H9 (cell line): Measurements from ENCODE around the gene PFKP. TPM values are rescaled to one million over a fixed set of nuclear protein-coding genes. Genes with fewer than 3 reads are reported as not detected.

Experiments
- DNase-seq: peaks from one replicate; pipeline ENCODE4 v3.0.0-alpha.2; 2017
- H2AFZ ChIP-seq: one replicate; pipeline ENCODE4 v1.6.1; 2013; ENCODE audit warnings: mild to moderate bottlenecking, low read length, control low read depth, moderate library complexity
- H2AK5ac ChIP-seq: 2 replicates; pipeline ENCODE4 v1.6.1; 2013; ENCODE audit warnings: low read length, control low read depth, mixed read lengths; ENCODE audit not compliant: insufficient read length
- H2BK120ac ChIP-seq: one replicate; pipeline ENCODE4 v1.6.1; 2013; ENCODE audit warnings: low read depth, mild to moderate bottlenecking, low read length, control low read depth, inconsistent platforms; ENCODE audit not compliant: poor library complexity, severe bottlenecking
- H2BK12ac ChIP-seq: 2 replicates; pipeline ENCODE4 v1.6.1; 2013; ENCODE audit warnings: low read length, control low read depth, mixed read lengths, low read depth; ENCODE audit not compliant: insufficient read length
- H2BK15ac ChIP-seq: 2 replicates; pipeline ENCODE4 v1.6.1; 2013; ENCODE audit warnings: low read depth, low read length, control low read depth
- H2BK20ac ChIP-seq: one replicate; pipeline ENCODE4 v1.6.1; 2013; ENCODE audit warnings: low read depth, mild to moderate bottlenecking, low read length, control low read depth, inconsistent platforms; ENCODE audit not compliant: poor library complexity, severe bottlenecking
- H2BK5ac ChIP-seq: 2 replicates; pipeline ENCODE4 v1.6.1; 2013; ENCODE audit warnings: low read length, control low read depth, mixed read lengths; ENCODE audit not compliant: insufficient read length
- H3K14ac ChIP-seq: 2 replicates; pipeline ENCODE4 v1.6.1; 2013; ENCODE audit warnings: low read length, control low read depth; ENCODE audit not compliant: insufficient read depth
- H3K18ac ChIP-seq: 2 replicates; pipeline ENCODE4 v1.6.1; 2013; ENCODE audit warnings: low read depth, mild to moderate bottlenecking, mixed read lengths, low read length, control low read depth; ENCODE audit not compliant: insufficient read length
- H3K23ac ChIP-seq: 2 replicates; pipeline ENCODE4 v1.6.1; 2013; ENCODE audit warnings: low read length, control low read depth, mixed read lengths, low read depth; ENCODE audit not compliant: insufficient read length
- H3K23me2 ChIP-seq: 2 replicates; pipeline ENCODE4 v1.6.1; 2013; ENCODE audit warnings: low read depth, mild to moderate bottlenecking, mixed read lengths, low read length, control low read depth; ENCODE audit not compliant: insufficient read length, poor library complexity, severe bottlenecking
- H3K27ac ChIP-seq: 2 replicates; pipeline ENCODE4 v1.5.1; 2013; ENCODE audit warnings: low read length, control low read depth, mixed read lengths, low read depth; ENCODE audit not compliant: insufficient read length
- H3K27me3 ChIP-seq: 2 replicates; pipeline ENCODE4 v1.6.1; 2013; ENCODE audit warnings: low read length, control low read depth, inconsistent platforms; ENCODE audit not compliant: insufficient read depth
- H3K4ac ChIP-seq: 2 replicates; pipeline ENCODE4 v1.6.1; 2013; ENCODE audit warnings: low read depth, mild to moderate bottlenecking, control low read depth, inconsistent platforms, low read length, moderate library complexity
- H3K4me1 ChIP-seq: 2 replicates; pipeline ENCODE4 v1.6.1; 2013; ENCODE audit warnings: low read length, control low read depth, inconsistent platforms; ENCODE audit not compliant: insufficient read depth
- H3K4me2 ChIP-seq: 2 replicates; pipeline ENCODE4 v1.6.1; 2013; ENCODE audit warnings: low read length, control low read depth, mixed read lengths; ENCODE audit not compliant: insufficient read length, insufficient read depth
- H3K56ac ChIP-seq: 2 replicates; pipeline ENCODE4 v1.6.1; 2013; ENCODE audit warnings: low read depth, mild to moderate bottlenecking, mixed read lengths, low read length, control low read depth; ENCODE audit not compliant: insufficient read length
- H3K79me1 ChIP-seq: 2 replicates; pipeline ENCODE4 v1.6.1; 2013; ENCODE audit warnings: low read depth, mild to moderate bottlenecking, moderate library complexity, low read length, control low read depth, inconsistent platforms; ENCODE audit not compliant: insufficient read depth, poor library complexity, severe bottlenecking
- H3K79me2 ChIP-seq: 2 replicates; pipeline ENCODE4 v1.6.1; 2013; ENCODE audit warnings: low read length, control low read depth, inconsistent platforms; ENCODE audit not compliant: insufficient read depth
- H3K9ac ChIP-seq: 2 replicates; pipeline ENCODE4 v1.6.1; 2013; ENCODE audit warnings: low read length, control low read depth, mixed read lengths; ENCODE audit not compliant: insufficient read length; ENCODE audit errors: extremely low read depth
- H3K9me3 ChIP-seq: one replicate; pipeline ENCODE4 v1.6.1; 2013; ENCODE audit warnings: low read depth, low read length, inconsistent platforms; ENCODE audit not compliant: control insufficient read depth
- H3T11ph ChIP-seq: one replicate; pipeline ENCODE4 v1.6.1; 2013; ENCODE audit warnings: mild to moderate bottlenecking, low read length, control low read depth, inconsistent platforms
- H4K20me1 ChIP-seq: one replicate; pipeline ENCODE4 v1.6.1; 2013; ENCODE audit not compliant: control insufficient read depth, insufficient read length, insufficient read depth
- H4K5ac ChIP-seq: 2 replicates; pipeline ENCODE4 v1.6.1; 2013; ENCODE audit warnings: low read depth, mild to moderate bottlenecking, mixed read lengths, low read length, control low read depth; ENCODE audit not compliant: insufficient read length
- H4K8ac ChIP-seq: replicated peaks from 2 replicates; pipeline ENCODE4 v1.6.1; 2013; ENCODE audit warnings: low read length, control low read depth, mixed read lengths, low read depth; ENCODE audit not compliant: insufficient read length
- H4K91ac ChIP-seq: 2 replicates; pipeline ENCODE4 v1.6.1; 2013; ENCODE audit warnings: low read depth, mild to moderate bottlenecking, moderate library complexity, mixed read lengths, low read length, control low read depth; ENCODE audit not compliant: insufficient read length
- H3K27ac Mint-ChIP-seq, 3 experiments: 2 replicates in 2 of 3; 3 replicates in 1 of 3; pipeline ENCODE4 v1.8.0; 2020 to 2021; ENCODE audit warnings: mixed read lengths in 3 of 3, mild to moderate bottlenecking in 1 of 3, moderate library complexity in 1 of 3
- H3K27me3 Mint-ChIP-seq: 2 replicates; pipeline ENCODE4 v1.8.0; 2021; ENCODE audit warnings: low read depth, mild to moderate bottlenecking, moderate library complexity, mixed read lengths
- H3K36me3 Mint-ChIP-seq, 3 experiments: 2 replicates in 2 of 3; 3 replicates in 1 of 3; pipeline ENCODE4 v1.8.0; 2020 to 2021; ENCODE audit warnings: low read depth in 3 of 3, mixed read lengths in 3 of 3; ENCODE audit not compliant: insufficient read depth in 1 of 3
- H3K4me1 Mint-ChIP-seq, 2 experiments: 2 replicates each; pipeline ENCODE4 v1.8.0; 2020; ENCODE audit warnings: mixed read lengths in 2 of 2
- H3K4me3 Mint-ChIP-seq, 2 experiments: 2 replicates in 1 of 2; 3 replicates in 1 of 2; pipeline ENCODE4 v1.8.0; 2020 to 2021; ENCODE audit warnings: mild to moderate bottlenecking in 2 of 2, mixed read lengths in 2 of 2, moderate library complexity in 1 of 2
- H3K9me3 Mint-ChIP-seq, 2 experiments: 2 replicates in 1 of 2; 3 replicates in 1 of 2; pipeline ENCODE4 v1.8.0; 2020; ENCODE audit warnings: mild to moderate bottlenecking in 2 of 2, mixed read lengths in 2 of 2, moderate library complexity in 1 of 2
- CTCF ChIP-seq: fragments of 200-600 bp; sonication (generic); conservative IDR thresholded peaks from 3 replicates; pipeline ENCODE4 v1.8.0; 2021; ENCODE audit warnings: antibody characterized with exemption, mild to moderate bottlenecking
- WGBS: extraction: QIAGEN DNeasy Blood & Tissue Kit; methylation state at CpG from one replicate; pipeline ENCODE4 v1.1.7; 2013; ENCODE audit warnings: missing lambda C conversion rate, low lambda C conversion rate, mixed read lengths; ENCODE audit not compliant: insufficient read length; ENCODE audit errors: extremely low coverage; 5-methylcytosine and 5-hydroxymethylcytosine counted together
- total RNA-seq: library from RNA; stranded (reverse); gene quantifications from 2 replicates; pipeline ENCODE4 v1.2.1, GENCODE V29; 2021

The PFKP gene
- total RNA-seq, 1 experiment from 2014 or later, result 145 TPM

GRCh38 chr10:3180355-3181025 is 113.1 kb downstream of the PFKP start:
- no peak overlapping the region for H2AK5ac ChIP-seq
- no peaks in the 10 kb centered on the region for H3K79me1 ChIP-seq
- Mint-ChIP-seq H3K27ac (no peak overlapping the region), H3K27me3 (peaks cover 2% of the 10 kb centered on the region), H3K9me3 (peaks cover 3 to 4% of the 10 kb centered on the region in 2 experiments; a peak in 3 of 5 replicates), H3K4me3 (no peak overlapping the region), H3K4me1 (peaks cover 16 to 19% of the 10 kb centered on the region in 2 experiments), H3K36me3 (peaks cover 0 to 3% (median 0%) of the 10 kb centered on the region in 3 experiments; a peak in 1 of 7 replicates)
- no peaks in the 10 kb centered on the region for H3K9me3 ChIP-seq
- no peak overlapping the region for H3K56ac ChIP-seq
- no peak overlapping the region for H3K23ac ChIP-seq
- no peaks in the 10 kb centered on the region for H4K20me1 ChIP-seq
- no peaks in the 10 kb centered on the region for H3K79me2 ChIP-seq
- no peak overlapping the region for H3K4ac ChIP-seq
- no peak overlapping the region for H4K5ac ChIP-seq
- no peak overlapping the region for H2BK120ac ChIP-seq
- no CpG with 5 or more reads among the region's 6 CpGs for WGBS
- H2AFZ ChIP-seq, result no peak overlapping the region
- no peak overlapping the region for H3K9ac ChIP-seq
- no peak overlapping the region for H4K8ac ChIP-seq
- no peak for DNase-seq
- no peaks in the 10 kb centered on the region for H3K27me3 ChIP-seq
- peaks cover 4% of the 10 kb centered on the region; the same call in 1 of the 2 replicates for H3K4me1 ChIP-seq
- no peak overlapping the region for H3K27ac ChIP-seq
- H3K18ac ChIP-seq, result no peak overlapping the region
- no peak overlapping the region for H2BK5ac ChIP-seq
- H3K14ac ChIP-seq, result no peak overlapping the region
- no peak overlapping the region for H3T11ph ChIP-seq
- H3K23me2 ChIP-seq, result no peaks in the 10 kb centered on the region
- H2BK12ac ChIP-seq, result no peak overlapping the region
- no peak overlapping the region for H2BK15ac ChIP-seq
- TF ChIP-seq CTCF, result no peak
- H4K91ac ChIP-seq, result no peak overlapping the region
- no peak overlapping the region for H3K4me2 ChIP-seq
- H2BK20ac ChIP-seq, result no peak overlapping the region
